ENCODE measurements around the gene SLC29A1. TPM values are rescaled to one million over a fixed set of nuclear protein-coding genes. Genes with fewer than 3 reads are reported as not detected.

Gene SLC29A1
- total and polyA plus RNA-seq, 2 donors (not counting 1 experiment from before 2014, with no cell fraction given): 6.0 to 7.3 TPM

GRCh38 chr6:44176762-44177509 lies 46.5 kb upstream of the SLC29A1 start:
- Histone ChIP-seq H3K36me3 (replicated peaks in 1 of 2; ENCODE audit: control extremely low read depth in 1 of 2, control insufficient read depth in 1 of 2, extremely low read depth in 1 of 2, insufficient read depth in 2 of 2, low read length in 1 of 2) (no peaks in the 10 kb centered on the region), H3K4me2 (replicated peaks; ENCODE audit: low read depth, low read length, poor library complexity, severe bottlenecking) (peak overlapping the region; percentile 69), H3K9me3 (ENCODE audit: control extremely low read depth in 1 of 3, control insufficient read depth in 2 of 3, insufficient read depth in 1 of 3, low read length in 2 of 3) (peaks cover 0 to 3% (median 0%) of the 10 kb centered on the region in 3 donors), H3K27ac (ENCODE audit: low read length in 2 of 2) (no peak overlapping the region), H3K9ac (ENCODE audit: low read length) (peak overlapping the region; percentile 31), H4K20me1 (ENCODE audit: control insufficient read depth, insufficient read depth, low read length, poor library complexity, severe bottlenecking) (no peaks in the 10 kb centered on the region), H2AFZ (ENCODE audit: insufficient read depth, low read depth, low read length, poor library complexity, severe bottlenecking) (peak overlapping the region; percentile 50), H3K79me2 (ENCODE audit: control insufficient read depth, insufficient read depth, low read length) (no peaks in the 10 kb centered on the region), H3K4me3 (ENCODE audit: control extremely low read depth in 1 of 5, extremely low read depth in 1 of 5, insufficient read depth in 1 of 5, low read depth in 2 of 5, low read length in 4 of 5) (peak overlapping the region in 2 of 5 experiments; percentile 9 to 15), H3K4me1 (ENCODE audit: control insufficient read depth in 2 of 2, insufficient read depth in 2 of 2, low read length in 2 of 2) (peaks cover 10 to 18% of the 10 kb centered on the region in 2 donors), H3K27me3 (replicated peaks in 1 of 4; ENCODE audit: control extremely low read depth in 1 of 4, control insufficient read depth in 3 of 4, insufficient read depth in 4 of 4, low read length in 3 of 4) (peaks cover 0 to 15% (median under 1%) of the 10 kb centered on the region in 4 experiments)
- no peak for TF ChIP-seq CTCF (IDR thresholded peaks at IDR 0.05)
- no peak for TF ChIP-seq EZH2 (IDR thresholded peaks at IDR 0.05; ENCODE audit: borderline replicate concordance, insufficient read depth, low read depth, low read length, poor library complexity, severe bottlenecking)
- intact Hi-C loops (cut with micrococcal nuclease): no loop called here
- CTCF ChIA-PET: interaction anchor here (0.7 to 2.8 kb wide), 6 partner anchors 8 to 402 kb away, joined by 3 to 13 read pairs (median 6); no protein-coding TSS in a partner anchor
- POLR2A ChIA-PET: interaction anchor here (1.3 kb wide), 1 partner anchor 87 kb away, joined by 3 read pairs; no protein-coding TSS in a partner anchor
- no peaks in the 10 kb centered on the region for H3K9me3 Mint-ChIP-seq (ENCODE audit: insufficient read depth)
- H3K4me1 Mint-ChIP-seq: peaks cover 16% of the 10 kb centered on the region
- WGBS (ENCODE audit: insufficient coverage): 12% methylated on average over 16 of the region's 24 CpGs
- peak overlapping the region; percentile 60 for H3K4me3 Mint-ChIP-seq
- peaks cover 9% of the 10 kb centered on the region for H3K27me3 Mint-ChIP-seq
- no peak overlapping the region for H3K27ac Mint-ChIP-seq
- ATAC-seq (ENCODE audit: low read depth): peak; percentile 72
- DNase-seq: peak; percentile 75
